ENCODE measurements around the gene DRD3. TPM values are rescaled to one million over a fixed set of nuclear protein-coding genes. Genes with fewer than 3 reads are reported as not detected.

Gene DRD3
- polyA plus RNA-seq, 1 of the 3 experiments (the other 2 are of a cell fraction) = not detected

- TF ChIP-seq GATA2 (CRISPR knock-in tag; IDR thresholded peaks at IDR 0.05) (no peak), NFIC (IDR thresholded peaks at IDR 0.05; ENCODE audit: borderline replicate concordance) (no peak), REST (IDR thresholded peaks at IDR 0.05; ENCODE audit: low read depth, low read length) (no peak), IRF3 (IDR thresholded peaks at IDR 0.05; ENCODE audit: low read depth, low read length) (no peak), SMC3 (IDR thresholded peaks at IDR 0.05; ENCODE audit: low read depth, low read length) (no peak), SIN3A (IDR thresholded peaks at IDR 0.05; ENCODE audit: borderline replicate concordance, low read depth, low read length) (no peak), YY1 (IDR thresholded peaks at IDR 0.05; ENCODE audit: low read depth) (no peak), TEAD4 (IDR thresholded peaks at IDR 0.05; ENCODE audit: borderline replicate concordance, insufficient read depth) (no peak)
- H3K9me2 ChIP-seq = no peaks in the 10 kb centered on the region
- WGBS (ENCODE audit: low lambda C conversion rate) = 83% methylated on average over 3 of the region's 3 CpGs
- no peaks in the 10 kb centered on the region for H4K20me1 ChIP-seq (ENCODE audit: insufficient read depth)
- H3K36me3 ChIP-seq (replicated peaks in 1 of 2; ENCODE audit: control insufficient read depth in 1 of 2, insufficient read depth in 2 of 2, low read length in 1 of 2) = no peaks in the 10 kb centered on the region
- no peak for DNase-seq
- H3K4me2 ChIP-seq = no peak overlapping the region
- POLR2A ChIA-PET = no interaction called here
- no peaks in the 10 kb centered on the region for H3F3A ChIP-seq (replicated peaks; ENCODE audit: insufficient read depth)
- H3K4me3 ChIP-seq (ENCODE audit: low read depth in 2 of 2, low read length in 1 of 2) = no peak overlapping the region
- no peaks in the 10 kb centered on the region for H3K79me2 ChIP-seq (ENCODE audit: insufficient read depth)
- no peak overlapping the region for H3K9ac ChIP-seq
- H3K4me1 ChIP-seq (ENCODE audit: control insufficient read depth in 1 of 2, insufficient read depth in 2 of 2, low read depth in 1 of 2, low read length in 1 of 2) = no peaks in the 10 kb centered on the region
- no peak overlapping the region for H2AFZ ChIP-seq (ENCODE audit: low read depth)
- no peaks in the 10 kb centered on the region for H3K9me3 ChIP-seq
- H3K27me3 ChIP-seq (ENCODE audit: insufficient read depth) = no peaks in the 10 kb centered on the region
- no peak overlapping the region for H3K27ac ChIP-seq (ENCODE audit: low read depth in 2 of 2, low read length in 1 of 2)
- CTCF ChIA-PET = no interaction called here
Observed at GRCh38 chr3:114133947-114134346, 44.9 kb downstream of the DRD3 start.

GRCh38 chr3:114132500-114132899, 46.4 kb downstream of the DRD3 start:
- POLR2A ChIA-PET = no interaction called here
- H3K4me3 ChIP-seq (ENCODE audit: low read depth in 2 of 2, low read length in 1 of 2) = no peak overlapping the region
- no peaks in the 10 kb centered on the region for H3K36me3 ChIP-seq (replicated peaks in 1 of 2; ENCODE audit: control insufficient read depth in 1 of 2, insufficient read depth in 2 of 2, low read length in 1 of 2)

More at GRCh38 chr3:114132500-114132899, 46.4 kb downstream of the DRD3 start:
- H3K4me2 ChIP-seq = no peak overlapping the region
- H3K9me3 ChIP-seq = no peaks in the 10 kb centered on the region
- no peaks in the 10 kb centered on the region for H3K9me2 ChIP-seq
- H3K9ac ChIP-seq = no peak overlapping the region
- no peak overlapping the region for H3K27ac ChIP-seq (ENCODE audit: low read depth in 2 of 2, low read length in 1 of 2)
- no peaks in the 10 kb centered on the region for H3K79me2 ChIP-seq (ENCODE audit: insufficient read depth)
- TF ChIP-seq NFIC (IDR thresholded peaks at IDR 0.05; ENCODE audit: borderline replicate concordance) (no peak), USF2 (IDR thresholded peaks at IDR 0.05; ENCODE audit: borderline replicate concordance, low read depth, low read length) (no peak), REST (IDR thresholded peaks at IDR 0.05; ENCODE audit: low read depth, low read length) (no peak), CTCF (IDR thresholded peaks at IDR 0.05) (no peak)
- no peaks in the 10 kb centered on the region for H3K27me3 ChIP-seq (ENCODE audit: insufficient read depth)
- no peaks in the 10 kb centered on the region for H3F3A ChIP-seq (replicated peaks; ENCODE audit: insufficient read depth)
- peaks cover 0 to 4% of the 10 kb centered on the region in 2 experiments; a peak in 1 of 4 replicates for H3K4me1 ChIP-seq (ENCODE audit: control insufficient read depth in 1 of 2, insufficient read depth in 2 of 2, low read depth in 1 of 2, low read length in 1 of 2)
- no peaks in the 10 kb centered on the region for H4K20me1 ChIP-seq (ENCODE audit: insufficient read depth)
- CTCF ChIA-PET = no interaction called here
- 87% methylated on average over 3 of the region's 3 CpGs for WGBS (ENCODE audit: low lambda C conversion rate)
- no peak overlapping the region for H2AFZ ChIP-seq (ENCODE audit: low read depth)
- no peak for DNase-seq

All from SK-N-SH (cell line).